Osteocyte (in vitro differentiated cells): ENCODE results near the gene ZNF132. TPM values are rescaled to one million over a fixed set of nuclear protein-coding genes. Genes with fewer than 3 reads are reported as not detected.

ENCODE experiments used
- DNase-seq: peaks from one replicate; pipeline ENCODE4 v3.0.0; 2021; ENCODE audit warnings: mixed read lengths; ENCODE audit not compliant: unreplicated experiment; ENCODE audit errors: extremely low spot score
- H3K27ac Mint-ChIP-seq: one replicate; pipeline ENCODE4 v1.8.0; 2021; ENCODE audit warnings: mild to moderate bottlenecking, mixed read lengths; ENCODE audit not compliant: unreplicated experiment
- H3K27me3 Mint-ChIP-seq: one replicate; pipeline ENCODE4 v1.8.0; 2021; ENCODE audit warnings: mixed read lengths; ENCODE audit not compliant: unreplicated experiment
- H3K36me3 Mint-ChIP-seq: one replicate; pipeline ENCODE4 v1.8.0; 2021; ENCODE audit warnings: mixed read lengths; ENCODE audit not compliant: unreplicated experiment
- H3K4me1 Mint-ChIP-seq: one replicate; pipeline ENCODE4 v1.8.0; 2021; ENCODE audit warnings: mixed read lengths; ENCODE audit not compliant: unreplicated experiment
- H3K4me3 Mint-ChIP-seq: one replicate; pipeline ENCODE4 v1.8.0; 2021; ENCODE audit warnings: mild to moderate bottlenecking, moderate library complexity, mixed read lengths; ENCODE audit not compliant: unreplicated experiment
- H3K9me3 Mint-ChIP-seq: one replicate; pipeline ENCODE4 v1.8.0; 2021; ENCODE audit warnings: mixed read lengths; ENCODE audit not compliant: unreplicated experiment
- CTCF ChIP-seq: fragments of 200-600 bp; sonication (generic); IDR thresholded peaks from 2 replicates; pipeline ENCODE4 v1.5.0; 2021; ENCODE audit warnings: antibody characterized with exemption, mild to moderate bottlenecking, moderate library complexity
- total RNA-seq: library from RNA; stranded (reverse); gene quantifications from 2 replicates; pipeline ENCODE4 v1.2.1, GENCODE V29; 2021

The ZNF132 gene
- total RNA-seq, 1 donor from 2014 or later = 1.2 TPM

- Mint-ChIP-seq H3K9me3 (no peaks in the 10 kb centered on the region), H3K27me3 (no peaks in the 10 kb centered on the region), H3K4me1 (peaks cover 11% of the 10 kb centered on the region), H3K27ac (no peak overlapping the region), H3K36me3 (peaks cover 33% of the 10 kb centered on the region), H3K4me3 (no peak overlapping the region)
- TF ChIP-seq CTCF = no peak
- DNase-seq = no peak
Observed at GRCh38 chr19:58416604-58417003, 23.3 kb downstream of the ZNF132 start.

- Mint-ChIP-seq H3K27me3 (no peaks in the 10 kb centered on the region), H3K36me3 (peaks cover 2% of the 10 kb centered on the region), H3K4me3 (peak overlapping the region; percentile 87), H3K9me3 (no peaks in the 10 kb centered on the region), H3K4me1 (peaks cover 33% of the 10 kb centered on the region), H3K27ac (peak overlapping the region; percentile 73)
- DNase-seq = no peak
- TF ChIP-seq CTCF = no peak
Observed at GRCh38 chr19:58409010-58409790, 30.8 kb downstream of the ZNF132 start.

- Mint-ChIP-seq H3K27me3 (no peaks in the 10 kb centered on the region), H3K36me3 (peaks cover 2% of the 10 kb centered on the region), H3K9me3 (no peaks in the 10 kb centered on the region), H3K4me3 (peak within 1 kb of the TSS; percentile 87), H3K27ac (peak within 1 kb of the TSS; percentile 91), H3K4me1 (peaks cover 29% of the 10 kb centered on the region)
- peak; percentile 97 for DNase-seq
- no peak for TF ChIP-seq CTCF
Observed at GRCh38 chr19:58408152-58409009, 31.6 kb downstream of the ZNF132 start, which contains the start of gene ZNF584. TSS of gene ZNF584 (plus strand) at chr19:58408649. CDS start at chr19:58409148, 499 bp downstream.

GRCh38 chr19:58407658-58408151, 32.2 kb downstream of the ZNF132 start:
- H3K36me3 Mint-ChIP-seq = no peaks in the 10 kb centered on the region

More at GRCh38 chr19:58407658-58408151, 32.2 kb downstream of the ZNF132 start:
- TF ChIP-seq CTCF = no peak
- H3K4me3 Mint-ChIP-seq = peak overlapping the region; percentile 87
- H3K9me3 Mint-ChIP-seq = no peaks in the 10 kb centered on the region
- peak overlapping the region; percentile 91 for H3K27ac Mint-ChIP-seq
- H3K27me3 Mint-ChIP-seq = no peaks in the 10 kb centered on the region
- H3K4me1 Mint-ChIP-seq = peaks cover 27% of the 10 kb centered on the region
- DNase-seq = no peak
